Activated CD8-positive, alpha-beta memory T cell treated with anti-CD3 and anti-CD28 coated beads, Interleukin-2, amount 10 ng/mL, durations not matched to agents 7 days and 5 days (primary cell): ENCODE measurements around the gene GARS1. TPM values are rescaled to one million over a fixed set of nuclear protein-coding genes. Genes with fewer than 3 reads are reported as not detected.
"Not testable (repeated sequence)": the region's sequence is repeated elsewhere in the genome, so short reads cannot be mapped to it uniquely, and the experiment has no call there.

ENCODE experiments used
- ATAC-seq: fragments of 150-1000 bp; cut with Tn5 transposase; one replicate; pipeline ENCODE4 v1.10.0; 2021; ENCODE audit warnings: moderate library complexity
- CTCF ChIA-PET: fragments of 350-600 bp; sonication (Branson Sonifier 250); formaldehyde crosslinking; loops from one replicate; lab custom pipeline; 2021; ENCODE audit warnings: antibody characterized with exemption; lab: Charles Lee
- DNase-seq: peaks from one replicate; pipeline ENCODE4 v3.0.0-alpha.2; 2020
- H3K27ac Mint-ChIP-seq: one replicate; pipeline ENCODE4 v1.8.0; 2021; ENCODE audit warnings: mild to moderate bottlenecking, mixed read lengths
- H3K27me3 Mint-ChIP-seq: one replicate; pipeline ENCODE4 v1.8.0; 2021; ENCODE audit warnings: mixed read lengths
- H3K36me3 Mint-ChIP-seq: one replicate; pipeline ENCODE4 v1.8.0; 2021; ENCODE audit warnings: mild to moderate bottlenecking, mixed read lengths
- H3K4me1 Mint-ChIP-seq: one replicate; pipeline ENCODE4 v1.8.0; 2021; ENCODE audit warnings: mixed read lengths
- H3K4me3 Mint-ChIP-seq: one replicate; pipeline ENCODE4 v1.8.0; 2021; ENCODE audit warnings: mild to moderate bottlenecking, moderate library complexity, mixed read lengths
- H3K9me3 Mint-ChIP-seq: one replicate; pipeline ENCODE4 v1.8.0; 2022; ENCODE audit warnings: low read depth, mixed read lengths
- total RNA-seq, 2 experiments: library from RNA; stranded (reverse); gene quantifications; one replicate each; pipeline ENCODE4 v1.2.3, GENCODE V29; 2021

GARS1 gene
- total RNA-seq, 2 experiments from 2014 or later: 203 to 260 TPM

DNA sequence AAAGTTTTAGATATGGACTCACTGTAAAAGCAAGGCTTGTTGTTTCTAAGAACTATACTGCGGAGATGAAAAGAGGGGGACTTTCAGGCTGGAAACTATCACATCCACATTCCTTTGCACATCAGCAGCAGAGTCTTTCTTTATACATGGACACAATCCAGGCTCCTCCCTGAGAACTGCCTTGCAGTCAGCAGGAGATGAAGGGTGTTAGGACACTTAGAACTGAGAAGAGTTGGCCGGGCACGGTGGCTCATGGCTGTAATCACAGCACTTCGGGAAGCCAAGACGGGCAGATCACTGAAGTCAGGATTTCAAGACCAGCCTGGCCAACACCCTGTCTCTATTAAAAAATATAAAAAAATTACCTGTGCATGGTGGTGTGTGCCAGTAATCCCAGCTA lies 9.7 kb upstream of the GARS1 start:
- Mint-ChIP-seq H3K4me1 (peaks cover 7% of the 10 kb centered on the region), H3K4me3 (no peak overlapping the region), H3K9me3 (no peaks in the 10 kb centered on the region), H3K27ac (no peak overlapping the region), H3K27me3 (no peaks in the 10 kb centered on the region), H3K36me3 (peaks cover 68% of the 10 kb centered on the region)
- ATAC-seq (no peak), DNase-seq (no peak)
- CTCF ChIA-PET: no interaction called here

DNA sequence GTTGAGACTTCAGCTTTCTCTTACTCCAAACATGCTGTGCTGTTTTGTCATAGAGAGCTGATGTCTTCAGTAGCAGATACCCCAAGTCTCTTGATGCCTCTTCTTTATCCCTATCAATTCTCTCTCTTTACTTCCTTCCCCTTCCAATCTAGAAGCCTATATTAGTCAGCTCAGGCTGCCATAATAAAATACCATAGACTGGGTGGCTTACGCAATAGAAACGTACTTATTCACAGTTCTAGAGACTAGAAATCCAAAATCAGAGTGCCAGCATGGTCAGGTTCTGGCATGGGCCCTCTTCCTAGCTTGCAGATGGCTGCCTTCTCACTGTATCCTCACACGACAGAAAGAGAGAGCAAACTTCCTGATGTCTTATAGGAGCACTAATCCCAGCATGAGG lies 9.0 kb upstream of the GARS1 start:
- no peak for ATAC-seq
- no peak for DNase-seq
- Mint-ChIP-seq H3K36me3 (peaks cover 65% of the 10 kb centered on the region), H3K27ac (no peak overlapping the region), H3K9me3 (no peaks in the 10 kb centered on the region), H3K4me1 (peaks cover 3% of the 10 kb centered on the region), H3K27me3 (no peaks in the 10 kb centered on the region), H3K4me3 (no peak overlapping the region)
- CTCF ChIA-PET: no interaction called here

DNA sequence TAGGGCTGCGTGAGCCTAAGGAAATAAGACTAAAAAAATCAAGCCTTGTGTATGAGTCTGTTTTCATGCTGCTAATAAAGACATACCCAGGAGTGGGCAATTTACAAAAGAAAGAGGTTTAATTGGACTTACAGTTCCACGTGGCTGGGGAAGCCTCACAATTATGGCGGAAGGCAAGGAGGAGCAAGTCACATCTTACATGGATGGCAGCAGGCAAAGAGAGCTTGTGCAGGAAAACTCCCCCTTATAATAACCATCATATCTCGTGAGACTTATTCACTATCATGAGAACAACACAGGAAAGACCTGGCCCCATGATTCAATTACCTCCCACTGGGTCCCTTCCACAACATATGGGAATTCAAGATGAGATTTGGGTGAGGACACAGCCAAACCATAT lies 7.1 kb upstream of the GARS1 start:
- DNase-seq, H3K27me3 Mint-ChIP-seq, H3K4me3 Mint-ChIP-seq, ATAC-seq, H3K27ac Mint-ChIP-seq, H3K4me1 Mint-ChIP-seq, H3K9me3 Mint-ChIP-seq: not testable (repeated sequence)
- CTCF ChIA-PET: interaction anchor here (1.2 kb wide), 1 partner anchor 23 kb away, joined by 3 read pairs; no protein-coding TSS in a partner anchor
- H3K36me3 Mint-ChIP-seq: peaks cover 49% of the 10 kb centered on the region

DNA sequence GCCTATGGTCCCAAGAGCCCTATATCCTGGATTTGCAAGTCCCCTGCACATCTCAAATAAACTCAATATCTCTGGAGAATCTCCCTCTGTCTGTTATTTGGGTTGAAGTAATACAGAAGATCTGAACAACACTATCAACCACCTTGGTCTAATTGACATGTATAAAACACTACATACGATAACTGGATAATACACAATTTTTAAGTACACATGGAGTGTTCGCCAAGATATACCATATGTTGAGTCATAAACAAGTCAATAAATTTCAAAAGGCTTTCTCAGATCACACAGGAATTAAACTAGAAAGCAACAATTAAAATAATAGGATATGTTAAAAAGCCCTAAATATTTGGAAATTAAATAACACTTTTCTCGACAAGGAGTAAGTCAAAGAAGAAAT lies 5.6 kb upstream of the GARS1 start:
- Mint-ChIP-seq H3K27ac (no peak overlapping the region), H3K36me3 (peaks cover 35% of the 10 kb centered on the region), H3K27me3 (no peaks in the 10 kb centered on the region), H3K4me3 (no peak overlapping the region), H3K4me1 (peaks cover 16% of the 10 kb centered on the region), H3K9me3 (no peaks in the 10 kb centered on the region)
- DNase-seq (no peak), ATAC-seq (no peak)
- CTCF ChIA-PET: interaction anchor here (1.0 kb wide), 1 partner anchor 25 kb away, joined by 3 read pairs; no protein-coding TSS in a partner anchor

DNA sequence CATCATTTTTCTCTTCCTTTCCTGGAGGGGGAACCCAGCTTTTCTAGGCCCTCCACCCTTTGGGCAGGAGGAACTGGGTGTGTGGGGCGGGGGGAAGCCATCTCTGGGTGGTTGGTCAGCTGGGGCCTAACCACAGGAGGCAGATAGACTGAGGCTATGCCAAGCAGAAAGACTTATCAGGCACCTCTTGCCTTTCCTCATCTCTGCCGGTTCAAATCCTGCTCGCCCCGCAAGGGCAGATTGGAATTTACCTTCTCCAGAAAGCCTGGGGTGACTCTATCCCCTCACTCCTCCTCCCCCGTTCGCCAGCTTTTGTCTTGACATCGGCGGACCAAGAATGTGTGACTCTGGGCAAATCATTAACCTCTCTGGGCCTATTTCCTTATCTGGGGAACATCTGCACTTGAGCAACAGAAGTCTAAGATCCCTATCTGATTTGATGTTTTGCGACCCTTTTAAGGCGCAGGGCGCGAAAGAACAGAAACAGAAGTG lies 584 bp upstream of the GARS1 start:
- ATAC-seq (peak; percentile 23), DNase-seq (peak; percentile 68)
- H3K4me3 Mint-ChIP-seq: peak overlapping the region; percentile 100
- CTCF ChIA-PET: interaction anchor here (0.7 to 1.4 kb wide), 3 partner anchors 24 to 133 kb away, joined by 3 to 4 read pairs (median 4); no protein-coding TSS in a partner anchor
- H3K27me3 Mint-ChIP-seq: no peaks in the 10 kb centered on the region
- peak overlapping the region; percentile 99 for H3K27ac Mint-ChIP-seq
- H3K36me3 Mint-ChIP-seq: peaks cover 42% of the 10 kb centered on the region
- no peaks in the 10 kb centered on the region for H3K9me3 Mint-ChIP-seq
- peaks cover 42% of the 10 kb centered on the region for H3K4me1 Mint-ChIP-seq

DNA sequence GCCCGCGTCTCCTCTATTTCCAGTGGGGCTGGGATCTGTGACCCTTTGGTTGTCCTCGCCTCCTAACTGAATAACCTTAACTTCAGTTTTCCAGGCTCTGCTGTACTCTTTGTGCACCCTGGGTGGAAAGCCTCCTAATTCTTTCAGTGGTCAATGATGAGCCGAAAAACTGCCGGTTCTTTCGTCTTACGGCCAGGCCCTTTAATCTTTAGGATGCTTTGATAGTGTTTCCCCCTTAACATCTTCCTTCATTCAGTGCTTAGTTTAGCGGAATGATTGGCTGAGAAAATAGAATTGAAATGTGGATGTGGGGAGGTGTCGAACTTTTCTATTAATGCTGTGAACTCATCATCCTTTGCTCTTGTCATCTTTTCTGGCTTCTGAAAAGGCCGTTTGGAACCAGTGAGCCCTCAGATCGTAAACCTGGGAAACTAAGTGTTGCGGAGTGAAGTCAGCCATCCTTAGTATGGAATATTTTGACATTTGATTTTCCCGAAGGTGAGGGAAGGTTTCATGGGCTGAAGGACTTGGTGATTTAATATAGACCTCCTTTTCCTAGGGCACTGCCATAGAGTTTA lies 847 bp downstream of the GARS1 start:
- ATAC-seq (no peak), DNase-seq (no peak)
- H3K4me1 Mint-ChIP-seq: peaks cover 46% of the 10 kb centered on the region
- peak overlapping the region; percentile 99 for H3K27ac Mint-ChIP-seq
- peaks cover 47% of the 10 kb centered on the region for H3K36me3 Mint-ChIP-seq
- peak overlapping the region; percentile 100 for H3K4me3 Mint-ChIP-seq
- no peaks in the 10 kb centered on the region for H3K9me3 Mint-ChIP-seq
- H3K27me3 Mint-ChIP-seq: no peaks in the 10 kb centered on the region
- CTCF ChIA-PET: interaction anchor here (1.1 kb wide), 1 partner anchor 31 kb away, joined by 3 read pairs; no protein-coding TSS in a partner anchor

DNA sequence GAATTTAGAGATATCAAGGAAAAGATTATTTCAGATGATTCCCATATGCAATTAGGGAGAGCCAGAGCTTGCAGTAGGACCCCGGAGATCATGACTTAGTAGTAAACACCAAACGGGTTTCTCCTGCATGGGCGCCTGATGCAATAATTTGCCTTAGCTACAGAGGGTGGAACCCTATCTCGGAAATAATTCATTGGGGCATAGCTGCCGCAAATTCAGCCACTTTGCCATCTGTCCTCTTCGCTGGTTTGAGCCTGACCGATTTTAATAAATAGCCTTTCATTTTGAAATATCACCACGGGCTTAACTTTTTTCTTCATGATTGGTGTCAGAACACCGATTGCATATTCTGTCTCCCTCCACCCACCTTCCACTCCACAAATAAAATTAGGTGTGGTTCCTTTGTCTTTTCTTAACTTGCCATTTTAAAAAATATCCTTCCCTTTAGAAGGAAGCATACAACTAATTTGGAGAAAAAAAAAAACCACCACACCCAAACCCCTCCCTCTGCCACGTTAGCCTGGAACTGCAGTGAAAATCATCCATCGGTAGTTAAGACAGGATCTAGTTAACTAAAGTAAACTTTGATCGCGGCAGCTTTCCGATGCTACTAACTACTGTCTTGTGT lies 1.4 kb downstream of the GARS1 start:
- H3K27ac Mint-ChIP-seq: peak overlapping the region; percentile 99
- peaks cover 52% of the 10 kb centered on the region for H3K36me3 Mint-ChIP-seq
- DNase-seq (peak; percentile 49), ATAC-seq (peak; percentile 13)
- H3K4me3 Mint-ChIP-seq: peak overlapping the region; percentile 100
- no peaks in the 10 kb centered on the region for H3K27me3 Mint-ChIP-seq
- H3K9me3 Mint-ChIP-seq: no peaks in the 10 kb centered on the region
- CTCF ChIA-PET: interaction anchor here (1.1 kb wide), 1 partner anchor 32 kb away, joined by 3 read pairs; no protein-coding TSS in a partner anchor
- peaks cover 50% of the 10 kb centered on the region for H3K4me1 Mint-ChIP-seq

DNA sequence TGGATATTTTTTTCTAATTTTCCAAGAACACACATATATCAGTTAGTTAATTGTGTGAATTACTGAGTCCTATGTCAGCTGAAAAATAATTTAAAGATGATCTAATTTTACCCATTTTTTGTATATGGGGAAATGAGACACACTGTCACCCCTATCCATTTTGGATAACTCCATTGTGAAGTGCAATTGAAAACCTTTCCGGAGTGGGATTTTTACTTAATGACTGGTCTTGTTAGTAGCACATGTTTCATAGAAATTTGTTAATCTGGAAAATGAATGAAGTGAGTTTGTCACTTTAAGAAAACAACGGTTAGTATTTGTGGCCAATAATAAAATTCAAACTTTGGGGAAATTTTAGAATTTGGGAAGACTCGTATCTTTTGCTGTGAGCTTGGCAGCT lies 2.0 kb downstream of the GARS1 start:
- Mint-ChIP-seq H3K4me1 (peaks cover 55% of the 10 kb centered on the region), H3K27me3 (no peaks in the 10 kb centered on the region), H3K4me3 (peak overlapping the region; percentile 100), H3K36me3 (peaks cover 58% of the 10 kb centered on the region), H3K9me3 (no peaks in the 10 kb centered on the region), H3K27ac (peak overlapping the region; percentile 99)
- ATAC-seq (no peak), DNase-seq (no peak)
- CTCF ChIA-PET: interaction anchor here (1.1 kb wide), 1 partner anchor 33 kb away, joined by 3 read pairs; no protein-coding TSS in a partner anchor

DNA sequence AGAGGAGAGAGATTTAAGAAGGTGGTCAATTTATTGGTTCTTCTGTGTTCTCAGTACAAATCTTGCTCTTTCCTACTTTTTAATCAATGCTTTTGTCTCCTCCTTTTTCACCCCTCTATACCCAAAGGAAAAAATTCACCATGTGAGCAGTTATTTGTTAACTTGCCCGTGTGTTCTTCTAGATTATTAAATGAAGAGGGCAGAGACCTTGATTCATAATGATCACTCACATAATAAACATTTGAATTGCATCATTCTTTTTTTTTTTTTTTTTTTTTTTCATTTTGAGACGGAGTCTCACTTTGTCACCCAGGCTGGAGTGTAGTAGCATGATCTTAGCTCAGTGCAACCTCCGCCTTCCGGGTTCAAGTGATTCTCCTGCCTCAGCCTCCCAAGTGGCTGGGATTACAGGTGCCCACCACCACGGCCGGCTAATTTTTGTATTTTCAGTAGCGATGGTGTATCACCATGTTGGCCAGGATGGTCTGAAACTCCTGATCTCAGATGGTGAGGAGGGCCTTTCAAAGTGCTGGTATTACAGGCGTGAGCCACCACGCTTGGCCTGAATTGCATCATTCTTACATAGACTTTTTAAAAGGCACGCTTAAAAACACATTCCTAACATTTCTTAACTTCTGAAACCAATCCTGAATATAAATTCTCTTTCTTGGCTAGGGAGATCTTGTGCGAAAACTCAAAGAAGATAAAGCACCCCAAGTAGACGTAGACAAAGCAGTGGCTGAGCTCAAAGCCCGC lies 3.6 kb downstream of the GARS1 start:
- ATAC-seq (no peak), DNase-seq (no peak)
- Mint-ChIP-seq H3K36me3 (peaks cover 66% of the 10 kb centered on the region), H3K4me1 (peaks cover 52% of the 10 kb centered on the region), H3K27me3 (no peaks in the 10 kb centered on the region), H3K9me3 (no peaks in the 10 kb centered on the region), H3K4me3 (no peak overlapping the region), H3K27ac (peak overlapping the region; percentile 66)
- CTCF ChIA-PET: interaction anchor here (1.4 kb wide), 1 partner anchor 12 kb away, joined by 3 read pairs; no protein-coding TSS in a partner anchor

DNA sequence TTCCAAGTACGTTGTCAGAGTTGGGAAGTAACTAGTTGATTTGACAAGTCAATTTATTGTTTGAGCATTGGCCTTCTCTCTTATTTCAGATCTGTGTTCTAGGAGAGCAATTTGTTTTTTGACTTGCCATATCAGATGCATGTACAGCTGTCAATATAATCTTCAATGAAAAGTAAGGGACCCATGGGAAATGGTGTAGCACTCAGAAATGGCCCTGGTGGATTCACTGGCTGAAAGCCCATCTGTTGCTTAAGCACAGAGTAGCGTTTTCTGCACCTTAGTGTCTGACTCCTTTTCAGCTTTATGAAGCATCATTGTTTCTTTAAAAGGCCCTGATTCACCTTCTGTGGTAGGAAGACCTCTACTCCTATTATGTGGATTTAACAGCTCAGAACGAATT lies 10.2 kb downstream of the GARS1 start:
- Mint-ChIP-seq H3K4me1 (peaks cover 52% of the 10 kb centered on the region), H3K27me3 (no peaks in the 10 kb centered on the region), H3K4me3 (no peak overlapping the region), H3K9me3 (no peaks in the 10 kb centered on the region), H3K27ac (no peak overlapping the region), H3K36me3 (peaks cover 81% of the 10 kb centered on the region)
- DNase-seq (no peak), ATAC-seq (no peak)
- CTCF ChIA-PET: interaction anchor here (0.7 to 1.7 kb wide), 2 partner anchors 19 to 135 kb away, joined by 3 to 7 read pairs; no protein-coding TSS in a partner anchor

DNA sequence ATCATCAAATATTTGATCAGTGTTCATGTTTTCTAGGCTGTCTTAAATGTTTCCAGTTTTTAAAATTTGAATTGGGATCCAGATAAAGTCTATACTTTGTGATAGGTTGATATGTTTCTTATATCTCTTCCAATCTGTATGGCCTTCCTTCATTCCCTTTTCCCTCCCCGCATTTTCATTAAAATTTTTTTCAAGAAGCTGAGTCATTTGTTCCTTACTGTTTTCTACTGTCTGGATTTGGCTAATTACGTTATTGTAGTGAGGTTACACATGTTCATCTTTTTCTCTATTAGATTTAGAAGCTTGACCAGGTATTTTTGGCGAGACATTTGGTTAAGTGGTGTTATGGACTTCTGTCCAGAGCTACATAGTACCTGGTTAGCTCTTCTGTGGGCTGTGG lies 11.2 kb downstream of the GARS1 start:
- Mint-ChIP-seq H3K4me3 (no peak overlapping the region), H3K27me3 (no peaks in the 10 kb centered on the region), H3K4me1 (peaks cover 48% of the 10 kb centered on the region), H3K36me3 (peaks cover 79% of the 10 kb centered on the region), H3K27ac (no peak overlapping the region), H3K9me3 (no peaks in the 10 kb centered on the region)
- no peak for ATAC-seq
- no peak for DNase-seq
- CTCF ChIA-PET: interaction anchor here (1.7 kb wide), 1 partner anchor 134 kb away, joined by 7 read pairs; no protein-coding TSS in a partner anchor

DNA sequence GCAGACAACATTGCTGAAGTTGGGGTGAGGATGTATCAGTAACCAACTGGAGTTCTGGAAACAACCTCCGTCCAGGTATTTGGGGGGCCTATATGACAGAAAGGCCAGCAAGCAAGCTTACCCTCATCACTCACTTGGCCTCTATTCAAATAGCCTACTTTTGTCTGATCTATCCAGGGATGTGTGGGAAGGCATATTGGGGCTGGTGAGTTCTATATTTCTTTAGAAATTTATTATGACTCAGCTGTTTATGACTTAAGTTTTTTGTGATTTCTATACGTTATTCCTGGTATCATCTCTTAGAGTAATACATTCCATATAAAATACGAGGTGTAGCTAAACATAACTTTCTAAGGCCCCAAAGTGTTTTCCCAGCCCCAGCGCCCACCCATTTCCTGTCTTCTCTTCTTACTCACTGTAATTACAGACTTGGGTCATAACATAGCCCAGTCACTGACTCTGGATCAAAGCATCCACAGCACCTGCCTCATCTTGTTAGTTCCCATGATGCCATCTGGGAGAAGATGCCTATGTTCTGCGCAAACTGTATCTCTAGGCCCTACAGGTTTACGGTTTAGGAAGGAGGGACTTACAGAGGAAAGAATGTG lies 18.1 kb downstream of the GARS1 start:
- Mint-ChIP-seq H3K27me3 (no peaks in the 10 kb centered on the region), H3K4me1 (peaks cover 36% of the 10 kb centered on the region), H3K36me3 (peaks cover 83% of the 10 kb centered on the region), H3K9me3 (no peaks in the 10 kb centered on the region), H3K4me3 (no peak overlapping the region), H3K27ac (peak overlapping the region; percentile 67)
- ATAC-seq (no peak), DNase-seq (no peak)
- CTCF ChIA-PET: interaction anchor here (1.2 kb wide), 1 partner anchor 48 kb away, joined by 5 read pairs; no protein-coding TSS in a partner anchor
